Measurements from ENCODE around the gene PEX11G. TPM values are rescaled to one million over a fixed set of nuclear protein-coding genes. Genes with fewer than 3 reads are reported as not detected.
"Not testable (repeated sequence)": the region's sequence is repeated elsewhere in the genome, so short reads cannot be mapped to it uniquely, and the experiment has no call there.

PEX11G gene
- polyA plus RNA-seq, 3 donors = 4.0 to 7.8 (median 7.0) TPM

GRCh38 chr19:7454998-7455397 lies 33.8 kb downstream of the PEX11G start:
- WGBS, 3 donors = 97 to 98% (median 97%) methylated on average over 8 of the region's 8 CpGs
- no peak overlapping the region for H3K27ac ChIP-seq (ENCODE audit: low read depth, low read length)

- WGBS, 3 donors = 85% methylated on average over 53 of the region's 53 CpGs
- H3K27ac ChIP-seq (ENCODE audit: low read depth, low read length) = no peak overlapping the region
These were observed 38.3 kb downstream of the PEX11G start for GRCh38 chr19:7450243-7451223.

- H3K27ac ChIP-seq (ENCODE audit: low read depth, low read length) = not testable (repeated sequence)
- 93 to 99% (median 99%) methylated on average over 6 of the region's 6 CpGs for WGBS, 3 donors
These were observed 39.3 kb downstream of the PEX11G start for GRCh38 chr19:7449391-7450070.

- no peak overlapping the region for H3K27ac ChIP-seq (ENCODE audit: low read depth, low read length)
- WGBS, 3 donors = 97 to 99% (median 99%) methylated on average over 6 of the region's 6 CpGs
These were observed 41.2 kb downstream of the PEX11G start for GRCh38 chr19:7447648-7448047.

- no peak overlapping the region for H3K27ac ChIP-seq (ENCODE audit: low read depth, low read length)
- WGBS, 3 donors = 93 to 96% (median 96%) methylated on average over 3 of the region's 3 CpGs
These were observed 43.7 kb downstream of the PEX11G start for GRCh38 chr19:7445104-7445503.

GRCh38 chr19:7444042-7444441 lies 44.8 kb downstream of the PEX11G start:
- 93 to 95% (median 94%) methylated on average over 19 of the region's 19 CpGs for WGBS, 3 donors
- H3K27ac ChIP-seq (ENCODE audit: low read depth, low read length) = no peak overlapping the region

- no peak overlapping the region for H3K27ac ChIP-seq (ENCODE audit: low read depth, low read length)
- WGBS, 3 donors = 59 to 79% (median 70%) methylated on average over 9 of the region's 9 CpGs
These were observed 46.4 kb downstream of the PEX11G start for GRCh38 chr19:7442423-7442822.

GRCh38 chr19:7441468-7442146 lies 47.2 kb downstream of the PEX11G start:
- WGBS, 3 donors = 91 to 92% (median 92%) methylated on average over 21 of the region's 21 CpGs
- no peak overlapping the region for H3K27ac ChIP-seq (ENCODE audit: low read depth, low read length)

GRCh38 chr19:7440188-7440975 lies 48.5 kb downstream of the PEX11G start:
- H3K27ac ChIP-seq (ENCODE audit: low read depth, low read length) = no peak overlapping the region
- WGBS, 3 donors = 89 to 93% (median 93%) methylated on average over 43 of the region's 43 CpGs

GRCh38 chr19:7435586-7435985 lies 53.2 kb downstream of the PEX11G start:
- H3K27ac ChIP-seq (ENCODE audit: low read depth, low read length) = no peak overlapping the region

GRCh38 chr19:7434391-7434790 lies 54.4 kb downstream of the PEX11G start:
- no peak overlapping the region for H3K27ac ChIP-seq (ENCODE audit: low read depth, low read length)
- WGBS, 3 donors = 88 to 94% (median 94%) methylated on average over 10 of the region's 10 CpGs

More at GRCh38 chr19:7435586-7435985, 53.2 kb downstream of the PEX11G start:
- 95 to 97% (median 95%) methylated on average over 3 of the region's 3 CpGs for WGBS, 3 donors

- not testable (repeated sequence) for H3K27ac ChIP-seq (ENCODE audit: low read depth, low read length)
- WGBS, 3 donors = 87 to 94% (median 89%) methylated on average over 6 to 7 of the region's 7 CpGs
These were observed 55.4 kb downstream of the PEX11G start for GRCh38 chr19:7433456-7433855.

- H3K27ac ChIP-seq (ENCODE audit: low read depth, low read length) = no peak overlapping the region
- 79 to 87% (median 81%) methylated on average over 8 of the region's 8 CpGs for WGBS, 3 donors
These were observed 59.1 kb downstream of the PEX11G start for GRCh38 chr19:7429638-7430282.

- no peak overlapping the region for H3K27ac ChIP-seq (ENCODE audit: low read depth, low read length)
- WGBS, 3 donors = 92 to 94% (median 92%) methylated on average over 20 of the region's 20 CpGs
These were observed 60.2 kb downstream of the PEX11G start for GRCh38 chr19:7428651-7429113.

- WGBS, 3 donors = 67 to 83% (median 77%) methylated on average over 5 of the region's 5 CpGs
- H3K27ac ChIP-seq (ENCODE audit: low read depth, low read length) = no peak overlapping the region
These were observed 60.9 kb downstream of the PEX11G start for GRCh38 chr19:7427944-7428343.

- no peak overlapping the region for H3K27ac ChIP-seq (ENCODE audit: low read depth, low read length)
These were observed 61.8 kb downstream of the PEX11G start for GRCh38 chr19:7426986-7427385.

More at GRCh38 chr19:7426986-7427385, 61.8 kb downstream of the PEX11G start:
- WGBS, 3 donors = 80 to 86% (median 85%) methylated on average over 9 of the region's 9 CpGs

Measured in adipose tissue (tissue), 3 donors.